Stomach smooth muscle (tissue), 2 donors: ENCODE measurements around the gene CLEC2L.

Experiments used
- H3K27ac ChIP-seq: one replicate; pipeline ENCODE4 v1.7.0; 2013; ENCODE audit warnings: mild to moderate bottlenecking, low read length, inconsistent platforms
- H3K27me3 ChIP-seq, 2 donors: one replicate each; pipeline ENCODE4 v1.7.0; 2013; ENCODE audit warnings: low read length in 2 of 2; ENCODE audit not compliant: insufficient read depth in 2 of 2, control insufficient read depth in 1 of 2
- H3K36me3 ChIP-seq, 2 donors: one replicate each; pipeline ENCODE4 v1.7.0; 2013; ENCODE audit warnings: low read length in 2 of 2; ENCODE audit not compliant: control insufficient read depth in 2 of 2, insufficient read depth in 2 of 2
- H3K4me1 ChIP-seq: one replicate; pipeline ENCODE4 v1.7.0; 2013; ENCODE audit warnings: low read length; ENCODE audit not compliant: control insufficient read depth, insufficient read depth
- H3K4me3 ChIP-seq, 2 donors: one replicate each; pipeline ENCODE4 v1.7.0; 2013; ENCODE audit warnings: low read length in 2 of 2
- H3K9ac ChIP-seq, 2 donors: one replicate each; pipeline ENCODE4 v1.7.0; 2013; ENCODE audit warnings: low read length in 2 of 2, mild to moderate bottlenecking in 1 of 2
- H3K9me3 ChIP-seq, 2 donors: one replicate each; pipeline ENCODE4 v1.7.0; 2013; ENCODE audit warnings: low read length in 2 of 2; ENCODE audit not compliant: control insufficient read depth in 2 of 2
- donor health status: healthy.
- donor health status: Pancreatic carcinoma.

CLEC2L gene

GRCh38 chr7:139576179-139576973 is 52.9 kb downstream of the CLEC2L start:
- H3K9ac ChIP-seq: no peak overlapping the region
- H3K9me3 ChIP-seq: no peaks in the 10 kb centered on the region
- no peak overlapping the region for H3K27ac ChIP-seq
- H3K27me3 ChIP-seq: no peaks in the 10 kb centered on the region
- no peak overlapping the region for H3K4me3 ChIP-seq
- peaks cover 4 to 22% of the 10 kb centered on the region in 2 donors for H3K36me3 ChIP-seq
- H3K4me1 ChIP-seq: no peaks in the 10 kb centered on the region

- no peaks in the 10 kb centered on the region for H3K27me3 ChIP-seq
- no peak overlapping the region for H3K27ac ChIP-seq
- no peaks in the 10 kb centered on the region for H3K9me3 ChIP-seq
- H3K36me3 ChIP-seq: peaks cover 27 to 32% of the 10 kb centered on the region in 2 donors
- no peak overlapping the region for H3K4me3 ChIP-seq
- no peak overlapping the region for H3K9ac ChIP-seq
- H3K4me1 ChIP-seq: peaks cover 4% of the 10 kb centered on the region
These were observed 57.0 kb downstream of the CLEC2L start for GRCh38 chr7:139580435-139580834.

DNA sequence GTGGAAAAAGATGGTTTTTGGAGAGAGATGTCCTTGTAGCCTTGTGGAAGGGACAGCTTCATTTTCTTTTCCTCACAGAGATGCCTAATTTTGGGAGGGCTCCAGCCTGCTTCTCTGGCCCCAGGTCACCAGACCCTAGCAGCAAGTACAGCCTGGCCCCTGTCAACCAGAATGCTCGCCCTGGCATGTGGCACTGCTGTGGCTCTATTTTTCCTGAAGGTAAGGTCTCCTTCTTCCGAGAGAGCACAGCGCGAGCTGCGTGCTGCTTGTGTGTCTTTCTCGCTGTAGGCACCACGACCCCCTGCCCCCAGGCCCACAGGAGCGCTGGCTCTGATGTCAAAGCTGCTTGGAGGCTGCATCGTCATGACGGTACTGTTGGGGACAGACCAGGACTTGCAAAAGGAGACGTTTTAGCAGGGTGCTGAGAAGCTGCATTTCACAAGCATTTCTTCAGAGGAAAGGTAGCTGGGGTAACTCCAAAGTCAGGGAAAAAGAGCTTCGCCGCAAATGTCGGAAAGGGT is 58.7 kb downstream of the CLEC2L start:
- Histone ChIP-seq H3K4me1 (peaks cover 4% of the 10 kb centered on the region), H3K36me3 (peaks cover 27 to 29% of the 10 kb centered on the region in 2 donors), H3K27me3 (no peaks in the 10 kb centered on the region), H3K4me3 (no peak overlapping the region), H3K9me3 (no peaks in the 10 kb centered on the region), H3K9ac (no peak overlapping the region), H3K27ac (no peak overlapping the region)

- no peak overlapping the region for H3K4me3 ChIP-seq
- peaks cover 27 to 29% of the 10 kb centered on the region in 2 donors for H3K36me3 ChIP-seq
- H3K27me3 ChIP-seq: no peaks in the 10 kb centered on the region
- no peak overlapping the region for H3K27ac ChIP-seq
- H3K4me1 ChIP-seq: peaks cover 4% of the 10 kb centered on the region
- no peaks in the 10 kb centered on the region for H3K9me3 ChIP-seq
- no peak overlapping the region for H3K9ac ChIP-seq
These were observed 59.2 kb downstream of the CLEC2L start for GRCh38 chr7:139582671-139583155.

DNA sequence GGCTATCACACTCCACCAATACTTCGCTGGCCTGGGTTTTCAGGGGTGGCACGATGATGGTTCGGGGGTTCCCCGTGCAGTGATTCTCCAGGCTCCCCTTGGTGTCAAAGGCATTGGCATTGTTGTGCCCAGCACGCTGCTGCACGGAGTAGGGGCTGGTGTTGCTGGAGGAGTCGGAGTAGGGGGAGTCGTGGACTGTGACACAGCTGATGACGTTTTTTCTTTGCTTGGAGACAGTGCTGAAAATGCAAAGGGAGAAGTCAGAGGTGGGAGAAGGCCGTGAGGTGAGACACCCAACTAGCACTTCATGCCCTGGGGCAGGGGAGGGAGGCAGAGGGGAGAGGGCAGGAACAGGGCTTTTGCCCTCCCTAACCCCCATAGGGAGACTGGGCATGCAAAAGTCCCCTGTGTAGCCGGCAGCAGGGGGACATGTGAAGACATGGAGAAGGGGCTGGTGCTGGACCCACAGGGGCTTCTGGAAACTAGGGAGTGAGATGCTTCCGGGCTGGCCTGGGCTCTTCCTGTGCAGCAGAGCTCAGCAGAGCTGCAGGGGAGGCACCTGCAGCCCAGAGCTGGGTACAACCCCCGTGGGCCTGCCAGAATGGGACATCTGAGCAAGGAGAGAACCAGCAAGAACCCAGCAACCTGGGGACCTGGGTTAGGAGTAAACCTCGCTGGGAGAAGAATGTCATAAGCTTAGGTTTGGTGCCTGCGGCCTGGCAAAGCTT is 60.5 kb downstream of the CLEC2L start:
- H3K27ac ChIP-seq: no peak overlapping the region
- H3K4me3 ChIP-seq: no peak overlapping the region
- H3K27me3 ChIP-seq: no peaks in the 10 kb centered on the region
- H3K9me3 ChIP-seq: no peaks in the 10 kb centered on the region
- H3K4me1 ChIP-seq: peaks cover 11% of the 10 kb centered on the region
- no peak overlapping the region for H3K9ac ChIP-seq
- H3K36me3 ChIP-seq: peaks cover 27 to 32% of the 10 kb centered on the region in 2 donors

- Histone ChIP-seq H3K27me3 (no peaks in the 10 kb centered on the region), H3K9ac (no peak overlapping the region), H3K36me3 (peaks cover 27 to 35% of the 10 kb centered on the region in 2 donors), H3K4me3 (no peak overlapping the region), H3K9me3 (no peaks in the 10 kb centered on the region), H3K4me1 (peaks cover 11% of the 10 kb centered on the region), H3K27ac (no peak overlapping the region)
These were observed 61.6 kb downstream of the CLEC2L start for GRCh38 chr7:139585042-139585441.

DNA sequence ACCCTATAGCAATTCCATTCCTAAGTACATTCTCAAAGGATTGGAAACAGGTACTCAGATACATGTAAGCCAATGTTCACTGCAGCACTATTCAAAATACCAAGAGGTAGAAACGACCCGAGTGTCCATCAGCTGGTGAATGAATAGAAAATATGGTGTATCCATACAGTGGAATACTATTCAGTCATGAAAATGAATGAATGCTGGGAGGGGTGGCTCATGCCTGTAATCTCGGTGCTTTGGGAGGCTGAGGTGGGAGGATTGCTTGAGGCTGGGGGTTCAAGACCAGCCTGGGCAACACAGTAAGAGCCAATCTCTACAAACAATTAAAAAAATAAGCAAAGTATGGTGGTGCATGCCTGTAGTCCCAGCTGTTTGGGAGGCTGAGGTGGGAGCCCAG is 62.8 kb downstream of the CLEC2L start:
- H3K27me3 ChIP-seq: no peaks in the 10 kb centered on the region
- peaks cover 23 to 32% of the 10 kb centered on the region in 2 donors for H3K36me3 ChIP-seq

DNA sequence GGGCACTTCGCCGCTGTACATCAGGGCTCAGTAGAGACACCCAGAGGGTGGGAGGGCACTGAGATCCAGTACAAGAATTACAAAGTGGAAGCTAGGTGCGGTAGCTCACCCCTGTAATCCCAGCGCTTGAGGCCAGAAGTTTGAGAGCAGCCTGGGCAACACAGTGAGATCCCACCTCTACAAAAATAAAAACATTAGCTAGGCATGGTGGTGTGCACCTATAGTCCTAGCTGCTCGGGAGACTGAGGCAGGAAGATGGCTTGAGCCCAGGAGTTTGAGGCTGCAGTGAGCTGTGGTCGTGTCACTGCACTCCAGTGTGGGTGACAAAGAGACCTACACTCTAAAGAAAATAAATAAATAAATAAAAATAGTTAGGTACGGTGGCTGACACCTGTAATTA is 64.0 kb downstream of the CLEC2L start:
- H3K36me3 ChIP-seq: peaks cover 16 to 27% of the 10 kb centered on the region in 2 donors
- no peak overlapping the region for H3K27ac ChIP-seq
- H3K27me3 ChIP-seq: no peaks in the 10 kb centered on the region
- no peaks in the 10 kb centered on the region for H3K9me3 ChIP-seq
- no peak overlapping the region for H3K4me3 ChIP-seq
- no peak overlapping the region for H3K9ac ChIP-seq
- H3K4me1 ChIP-seq: peaks cover 11% of the 10 kb centered on the region

More for the DNA sequence above, 62.8 kb downstream of the CLEC2L start:
- Histone ChIP-seq H3K9me3 (no peaks in the 10 kb centered on the region), H3K4me3 (no peak overlapping the region), H3K27ac (no peak overlapping the region), H3K4me1 (peaks cover 11% of the 10 kb centered on the region), H3K9ac (no peak overlapping the region)

GRCh38 chr7:139588632-139589031 is 65.1 kb downstream of the CLEC2L start:
- Histone ChIP-seq H3K27ac (no peak overlapping the region), H3K36me3 (peaks cover 13 to 21% of the 10 kb centered on the region in 2 donors), H3K4me1 (peaks cover 11% of the 10 kb centered on the region), H3K4me3 (no peak overlapping the region), H3K9ac (no peak overlapping the region), H3K27me3 (no peaks in the 10 kb centered on the region), H3K9me3 (no peaks in the 10 kb centered on the region)

- Histone ChIP-seq H3K9me3 (no peaks in the 10 kb centered on the region), H3K27ac (no peak overlapping the region), H3K36me3 (peaks cover 14 to 25% of the 10 kb centered on the region in 2 donors), H3K4me3 (no peak overlapping the region), H3K27me3 (no peaks in the 10 kb centered on the region), H3K9ac (no peak overlapping the region), H3K4me1 (peaks cover 11% of the 10 kb centered on the region)
These were observed 66.0 kb downstream of the CLEC2L start for GRCh38 chr7:139589474-139589873.
